ENCODE results near the gene UBTD1. TPM values are rescaled to one million over a fixed set of nuclear protein-coding genes. Genes with fewer than 3 reads are reported as not detected.

UBTD1 gene
- total RNA-seq, 1 donor from 2014 or later: 7.1 TPM

- DNase-seq (ENCODE audit: low spot score) (no peak), ATAC-seq (no peak)
Observed at GRCh38 chr10:97578171-97578844, 79.6 kb downstream of the UBTD1 start.

GRCh38 chr10:97580421-97581367 is 82.0 kb downstream of the UBTD1 start:
- ATAC-seq: no peak
- no peak for DNase-seq (ENCODE audit: low spot score)

DNA sequence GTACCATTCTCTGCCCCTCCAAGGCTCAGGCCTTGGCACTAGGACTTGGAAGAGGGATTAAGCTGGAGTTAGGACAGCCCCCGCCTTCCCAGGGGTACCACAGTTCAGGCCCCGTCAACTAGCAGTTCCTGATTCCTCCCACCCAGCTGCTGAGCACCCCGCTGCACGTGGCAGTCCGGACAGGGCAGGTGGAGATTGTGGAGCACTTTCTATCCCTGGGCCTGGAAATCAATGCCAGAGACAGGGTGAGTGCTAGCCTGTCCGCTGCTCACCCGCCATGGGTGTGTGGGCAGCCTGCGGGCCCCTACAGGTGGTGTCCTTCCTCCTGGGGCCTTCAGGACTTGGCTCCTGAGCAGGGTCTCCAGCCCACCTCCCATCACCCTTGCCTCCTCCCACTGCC is 83.4 kb downstream of the UBTD1 start:
- ATAC-seq (no peak), DNase-seq (ENCODE audit: low spot score) (no peak)

DNA sequence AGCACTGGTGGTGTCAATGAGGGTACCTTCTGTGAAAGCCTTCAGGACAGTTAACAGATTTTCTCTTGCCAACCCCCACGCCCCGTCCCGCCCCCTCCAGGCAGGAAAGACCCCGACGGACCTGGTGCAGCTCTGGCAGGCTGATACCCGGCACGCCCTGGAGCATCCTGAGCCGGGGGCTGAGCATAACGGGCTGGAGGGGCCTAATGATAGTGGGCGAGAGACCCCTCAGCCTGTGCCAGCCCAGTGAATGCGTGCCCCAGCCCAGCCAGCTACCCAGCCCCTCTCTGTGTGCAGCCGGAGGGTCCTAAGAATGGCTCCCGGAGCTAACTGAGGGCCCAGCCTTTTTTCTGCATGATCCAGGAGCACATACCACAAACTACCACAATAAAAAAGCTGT is 84.8 kb downstream of the UBTD1 start:
- ATAC-seq (no peak), DNase-seq (ENCODE audit: low spot score) (no peak)

- peak; percentile 81 for ATAC-seq
- peak; percentile 98 for DNase-seq (ENCODE audit: low spot score)
Observed at GRCh38 chr10:97584060-97584797, 85.5 kb downstream of the UBTD1 start, which contains the start of gene HOGA1. HOGA1 (plus strand) TSS chr10:97584389; CDS start chr10:97584704, 315 bp downstream.

DNA sequence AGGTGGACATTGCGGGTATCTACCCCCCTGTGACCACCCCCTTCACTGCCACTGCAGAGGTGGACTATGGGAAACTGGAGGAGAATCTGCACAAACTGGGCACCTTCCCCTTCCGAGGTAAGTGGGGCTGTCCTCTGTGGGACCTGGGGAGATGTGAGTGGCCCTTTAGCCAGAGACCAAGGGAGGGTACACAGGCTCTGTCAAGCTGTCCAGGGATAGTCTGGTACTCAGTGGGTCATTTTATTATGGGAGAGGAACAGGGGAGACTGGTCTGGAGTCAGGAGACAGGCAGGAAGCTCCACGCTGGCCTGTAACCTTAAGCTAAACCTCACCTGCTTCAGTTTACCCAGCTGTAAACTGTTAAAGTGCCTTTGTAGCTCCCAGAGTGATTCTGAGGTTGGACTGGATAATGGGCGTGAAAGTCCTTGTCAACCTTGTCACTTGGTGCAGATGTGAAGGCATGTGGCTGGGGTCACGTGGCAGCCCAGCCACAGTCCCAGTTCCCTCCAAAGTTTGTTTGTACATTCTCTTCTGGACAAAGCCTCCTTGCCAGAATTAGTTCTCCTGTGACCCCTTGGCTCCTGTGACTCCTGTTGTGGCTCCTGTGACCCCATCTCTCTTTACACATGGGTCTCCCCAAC is 86.2 kb downstream of the UBTD1 start:
- ATAC-seq: peak; percentile 61
- peak; percentile 86 for DNase-seq (ENCODE audit: low spot score)

DNA sequence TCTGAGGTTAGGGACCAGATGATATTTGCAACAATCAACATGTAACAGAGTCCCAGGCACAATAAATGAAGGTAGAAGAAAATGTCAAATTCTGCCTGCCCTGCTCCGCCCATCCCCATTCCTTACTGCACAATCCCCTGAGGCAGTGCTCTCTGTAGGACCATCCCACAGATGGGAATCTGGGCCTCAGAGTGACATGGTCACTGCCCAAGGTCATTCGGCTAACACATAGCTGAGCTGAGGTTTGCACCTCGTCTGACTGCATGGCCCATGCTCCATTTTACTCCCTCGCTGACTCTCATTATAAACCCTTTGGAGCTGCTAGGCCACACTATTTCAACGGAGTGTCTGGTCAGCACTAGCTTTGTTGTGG is 86.7 kb downstream of the UBTD1 start:
- ATAC-seq: peak; percentile 3

DNA sequence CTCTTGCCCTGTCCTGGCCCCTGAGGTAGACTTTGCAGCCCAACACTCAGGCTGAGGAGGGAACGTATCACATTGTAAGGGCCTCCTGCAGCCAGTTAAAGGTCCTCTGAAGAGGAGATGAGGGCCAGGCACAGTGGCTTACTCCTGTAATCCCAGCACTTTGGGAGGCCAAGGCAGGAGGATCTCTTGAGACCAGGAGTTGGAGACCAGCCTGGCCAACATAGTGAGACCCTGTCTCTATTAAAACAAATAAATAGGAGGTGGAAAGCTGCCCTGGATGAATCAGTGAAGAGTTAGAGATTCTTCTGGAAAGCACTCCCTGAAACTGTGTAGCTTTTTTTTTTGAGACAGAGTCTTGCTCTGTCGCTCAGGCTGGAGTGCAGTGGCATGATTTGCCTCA is 88.5 kb downstream of the UBTD1 start:
- DNase-seq (ENCODE audit: low spot score): no peak
- no peak for ATAC-seq

More for the DNA sequence above, 86.7 kb downstream of the UBTD1 start:
- DNase-seq (ENCODE audit: low spot score): no peak

DNA sequence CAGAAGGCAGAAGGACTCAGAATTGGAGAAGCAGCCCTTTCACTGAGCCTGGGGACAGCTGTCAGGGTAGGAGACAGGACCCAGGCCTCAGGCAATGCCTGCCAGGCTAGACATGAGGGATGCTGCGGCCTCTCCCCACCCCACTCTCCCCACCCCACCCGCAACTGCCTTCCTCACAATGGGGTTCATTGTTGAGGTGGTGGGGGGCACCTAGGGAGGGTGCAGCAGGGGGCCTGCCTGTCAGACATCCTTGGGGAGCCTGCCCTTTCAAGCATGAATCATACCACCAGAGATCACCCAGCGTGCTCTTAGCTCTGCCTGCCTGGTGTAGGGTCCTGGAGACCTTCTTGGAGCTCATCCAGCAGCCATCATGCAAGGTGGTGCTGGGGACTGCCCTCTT is 90.8 kb downstream of the UBTD1 start, which contains the start of gene C10orf62:
Gene C10orf62, plus strand, starts transcription at position 243 of the 400 bp plus-strand sequence. CDS start 177 bp downstream, outside the sequence.
- no peak for DNase-seq (ENCODE audit: low spot score)
- ATAC-seq: no peak

- ATAC-seq (no peak), DNase-seq (ENCODE audit: low spot score) (no peak)
Observed at GRCh38 chr10:97590082-97590747, 91.5 kb downstream of the UBTD1 start.

DNA sequence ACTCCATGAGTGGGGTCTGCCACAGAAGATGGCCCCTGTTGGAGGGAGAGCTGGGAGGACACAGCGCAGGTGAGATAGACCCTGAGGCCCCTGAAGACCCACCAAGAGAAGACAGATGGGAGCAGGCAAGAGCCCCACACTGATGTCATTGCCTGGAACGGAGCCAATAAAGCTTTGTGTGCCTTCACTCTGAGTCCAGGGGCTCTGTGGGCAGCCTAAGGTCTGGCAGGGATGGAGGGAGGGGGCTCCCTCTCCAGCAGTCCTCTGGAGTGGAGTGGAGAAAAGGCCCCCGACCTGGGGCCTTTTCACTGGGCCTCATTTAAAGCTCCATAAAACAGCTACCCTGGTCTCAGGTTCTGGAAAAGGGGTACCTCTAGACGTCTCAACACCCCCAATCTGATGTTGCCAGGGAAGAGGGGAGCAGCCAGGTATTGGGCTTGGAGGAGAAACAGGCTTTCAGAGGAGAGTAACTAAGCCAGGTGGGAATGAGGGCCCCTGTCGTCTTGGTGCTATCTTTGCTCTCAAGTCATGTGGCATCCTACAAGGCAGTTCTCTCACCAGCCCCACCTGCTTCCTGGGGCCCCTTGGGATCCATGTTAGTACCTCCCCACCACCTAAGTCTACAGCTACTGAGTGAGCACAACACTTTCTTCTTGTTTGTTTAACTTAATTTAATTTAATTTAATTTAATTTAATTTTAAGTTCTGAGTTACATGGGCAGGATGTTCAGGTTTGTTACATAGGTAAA is 92.2 kb downstream of the UBTD1 start:
- DNase-seq (ENCODE audit: low spot score) (no peak), ATAC-seq (no peak)

- DNase-seq (ENCODE audit: low spot score) (no peak), ATAC-seq (no peak)
Observed at GRCh38 chr10:97593421-97593820, 94.7 kb downstream of the UBTD1 start.

- DNase-seq (ENCODE audit: low spot score) (peak; percentile 57), ATAC-seq (peak; percentile 93)
Observed at GRCh38 chr10:97596101-97597082, 97.7 kb downstream of the UBTD1 start.

- ATAC-seq (no peak), DNase-seq (ENCODE audit: low spot score) (no peak)
Observed at GRCh38 chr10:97597778-97598177, 99.1 kb downstream of the UBTD1 start.

- ATAC-seq: no peak
- no peak for DNase-seq (ENCODE audit: low spot score)
Observed at GRCh38 chr10:97598407-97599271, 99.9 kb downstream of the UBTD1 start.

DNA sequence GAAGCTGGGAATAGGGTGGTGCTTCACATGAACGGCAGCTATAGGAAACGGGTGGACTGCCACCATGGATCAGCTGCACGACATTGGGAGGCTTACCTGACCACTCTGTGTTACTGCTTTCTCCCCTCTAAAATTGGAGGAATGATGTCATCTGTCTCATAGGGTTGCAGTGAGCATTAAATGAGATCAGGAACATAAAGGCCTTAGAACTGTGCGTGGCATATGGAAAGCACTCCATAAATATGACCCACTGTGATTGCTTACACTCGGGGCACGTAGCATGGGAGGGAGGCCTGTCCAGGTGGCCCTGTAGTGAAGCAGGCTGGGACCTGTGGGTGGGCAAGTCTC is 100.5 kb downstream of the UBTD1 start:
- no peak for DNase-seq (ENCODE audit: low spot score)
- no peak for ATAC-seq

DNA sequence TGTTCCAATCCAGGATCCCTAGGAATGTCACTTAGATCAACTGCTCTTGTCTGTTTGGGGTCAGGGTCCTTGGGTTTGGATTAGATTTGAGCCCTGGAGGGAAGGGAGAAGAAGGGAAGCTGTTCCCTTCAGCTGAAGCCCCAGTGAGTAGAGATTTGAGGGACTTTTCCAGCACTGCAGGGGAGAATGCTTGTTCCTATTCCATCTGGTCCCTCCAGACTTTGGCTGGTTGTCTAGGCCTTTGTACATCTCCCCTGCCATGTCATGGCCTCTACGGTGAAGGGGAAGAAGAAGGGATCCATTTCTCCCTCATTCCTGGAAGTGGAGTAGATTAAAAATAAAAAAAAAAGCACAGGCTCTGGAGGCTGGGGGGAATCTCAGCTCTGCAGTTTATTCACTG is 101.9 kb downstream of the UBTD1 start:
- ATAC-seq (no peak), DNase-seq (ENCODE audit: low spot score) (no peak)
